K562 (cell line): ENCODE measurements around the gene C2CD2. TPM values are rescaled to one million over a fixed set of nuclear protein-coding genes. Genes with fewer than 3 reads are reported as not detected.

ENCODE experiments used
- ARNT ChIP-seq, 2 experiments: fragments of 450-650 bp; IDR thresholded peaks; 2 replicates each; pipeline ENCODE4 v1.6.1; 2016; ENCODE audit warnings: mild to moderate bottlenecking in 1 of 2
- ESRRA ChIP-seq: fragments of 450-650 bp; IDR thresholded peaks from 2 replicates; pipeline ENCODE4 v1.6.1; 2014; ENCODE audit warnings: low read depth, mild to moderate bottlenecking, moderate library complexity, borderline replicate concordance
- FOXJ2 ChIP-seq: fragments of 200-800 bp; sonication (Bioruptor generic); IDR thresholded peaks from 2 replicates; pipeline ENCODE4 v1.6.1; 2016; ENCODE audit warnings: missing genetic modification characterization, missing compliant biosample characterization
- GATAD2B ChIP-seq: fragments of 450-650 bp; IDR thresholded peaks from 2 replicates; pipeline ENCODE4 v1.6.1; 2017; ENCODE audit warnings: mild to moderate bottlenecking, borderline replicate concordance
- GTF2F1 ChIP-seq: IDR thresholded peaks from 2 replicates; pipeline ENCODE4 v1.6.1; 2011; ENCODE audit warnings: low read depth, low read length, improper control_type of control experiment
- MCM7 ChIP-seq, 2 experiments: fragments of 450-650 bp; IDR thresholded peaks; 2 replicates each; pipeline ENCODE4 v1.6.1; 2016 to 2018
- NFXL1 ChIP-seq: fragments of 450-650 bp; formaldehyde crosslinking; IDR thresholded peaks from 2 replicates; pipeline ENCODE4 v1.4.0; 2021; ENCODE audit warnings: mild to moderate bottlenecking
- NR2C2 ChIP-seq, 2 experiments: fragments of 200-800 bp in 1 of 2; sonication (Bioruptor generic) in 1 of 2; sonication (generic) in 1 of 2; formaldehyde crosslinking in 1 of 2; IDR thresholded peaks; 2 replicates each; pipeline versions ENCODE4 v1.6.1 to v1.8.0; 2016 to 2022; ENCODE audit warnings: mild to moderate bottlenecking in 1 of 2, missing compliant biosample characterization in 1 of 2, missing genetic modification characterization in 1 of 2, missing genetic modification reagents in 1 of 2
- PHF8 ChIP-seq: fragments of 200-600 bp; sonication (generic); IDR thresholded peaks from 2 replicates; pipeline ENCODE4 v1.6.1; 2012; ENCODE audit warnings: mixed run types, mild to moderate bottlenecking, inconsistent platforms, low read length, moderate library complexity, borderline replicate concordance
- POLR2A ChIP-seq: fragments of 450-650 bp; conservative IDR thresholded peaks from 2 replicates; pipeline ENCODE4 v1.6.1; 2016
- RNF2 ChIP-seq: sonication (generic); IDR thresholded peaks from 2 replicates; pipeline ENCODE4 v1.6.1; 2016
- SAP30 ChIP-seq: fragments of 200-600 bp; sonication (generic); IDR thresholded peaks from 2 replicates; pipeline ENCODE4 v1.6.1; 2012; ENCODE audit warnings: borderline replicate concordance, low read depth, mild to moderate bottlenecking, moderate library complexity, low read length, control low read depth, inconsistent platforms; ENCODE audit not compliant: insufficient read depth, poor library complexity, severe bottlenecking
- SIN3A ChIP-seq, 2 experiments: fragments of 150-350 bp in 1 of 2; IDR thresholded peaks; 2 replicates each; pipeline ENCODE4 v1.6.1; 2011 to 2016; ENCODE audit warnings: borderline replicate concordance in 2 of 2, low read depth in 2 of 2, low read length in 2 of 2, mild to moderate bottlenecking in 2 of 2, moderate library complexity in 2 of 2; ENCODE audit not compliant: control insufficient read depth in 1 of 2
- TRIM24 ChIP-seq, 2 experiments: fragments of 450-650 bp; IDR thresholded peaks; 2 replicates each; pipeline ENCODE4 v1.6.1; 2016
- XRCC3 ChIP-seq: fragments of 450-650 bp; IDR thresholded peaks from 2 replicates; pipeline ENCODE4 v1.6.1; 2017; ENCODE audit warnings: mild to moderate bottlenecking, moderate library complexity
- ZFP36 ChIP-seq: fragments of 150-350 bp; IDR thresholded peaks from 2 replicates; pipeline ENCODE4 v1.6.1; 2018; ENCODE audit warnings: low read length, low read depth; ENCODE audit not compliant: partially characterized antibody
- ZNF24 ChIP-seq: fragments of 450-650 bp; IDR thresholded peaks from 2 replicates; pipeline ENCODE4 v1.6.1; 2016
- ZNF431 ChIP-seq: sonication (generic); formaldehyde crosslinking; IDR thresholded peaks from 2 replicates; pipeline ENCODE4 v1.8.0; 2022; ENCODE audit warnings: mild to moderate bottlenecking, missing genetic modification reagents
- ZNF785 ChIP-seq: fragments of 250-450 bp; sonication (Bioruptor Pico); IDR thresholded peaks from 2 replicates; pipeline ENCODE4 v1.4.0; 2020; ENCODE audit warnings: mild to moderate bottlenecking
- polyA plus RNA-seq, 8 experiments: library from polyadenylated mRNA; depleted of rRNA in 4 of 8; stranded (reverse) in 5 of 8; unstranded in 3 of 8; fragments of >200 nt; fragmentation: Nextera tagmentation in 2 of 8; fragmentation: Illumina TruSeq in 1 of 8; extraction: Ambion mirVana in 2 of 8; extraction: Trizol in 1 of 8; gene quantifications; 2 replicates each; pipeline versions ENCODE4 v1.2.1 to v1.2.3, GENCODE V29; 2011 to 2014; ENCODE audit warnings: inconsistent platforms in 1 of 8, missing spikeins in 1 of 8
- total RNA-seq, 7 experiments: library from RNA; depleted of rRNA in 6 of 7; stranded (reverse); fragments of >200 nt in 6 of 7; fragmentation: Illumina TruSeq in 2 of 7; extraction: Trizol in 2 of 7; gene quantifications; 2 replicates each; pipeline versions ENCODE4 v1.2.1 to v1.2.3, GENCODE V29; 2011 to 2021; ENCODE audit warnings: low replicate concordance in 1 of 7
- TF ChIP-seq, protein P1 (sequence below): sonication (generic); formaldehyde crosslinking; IDR thresholded peaks from 2 replicates; pipeline ENCODE4 v1.8.0; 2023; ENCODE audit warnings: mild to moderate bottlenecking, missing genetic modification reagents
- TF ChIP-seq, protein P2 (sequence below): fragments of 250-450 bp; sonication (Bioruptor Pico); IDR thresholded peaks from 2 replicates; pipeline ENCODE4 v1.9.0; 2021; ENCODE audit warnings: mild to moderate bottlenecking, inconsistent platforms

The C2CD2 gene
- total and polyA plus RNA-seq, 9 of the 15 experiments (the other 6 are each of a cell fraction or from before 2014, with no cell fraction given), result 1.3 to 21.6 (median 12.1) TPM

DNA sequence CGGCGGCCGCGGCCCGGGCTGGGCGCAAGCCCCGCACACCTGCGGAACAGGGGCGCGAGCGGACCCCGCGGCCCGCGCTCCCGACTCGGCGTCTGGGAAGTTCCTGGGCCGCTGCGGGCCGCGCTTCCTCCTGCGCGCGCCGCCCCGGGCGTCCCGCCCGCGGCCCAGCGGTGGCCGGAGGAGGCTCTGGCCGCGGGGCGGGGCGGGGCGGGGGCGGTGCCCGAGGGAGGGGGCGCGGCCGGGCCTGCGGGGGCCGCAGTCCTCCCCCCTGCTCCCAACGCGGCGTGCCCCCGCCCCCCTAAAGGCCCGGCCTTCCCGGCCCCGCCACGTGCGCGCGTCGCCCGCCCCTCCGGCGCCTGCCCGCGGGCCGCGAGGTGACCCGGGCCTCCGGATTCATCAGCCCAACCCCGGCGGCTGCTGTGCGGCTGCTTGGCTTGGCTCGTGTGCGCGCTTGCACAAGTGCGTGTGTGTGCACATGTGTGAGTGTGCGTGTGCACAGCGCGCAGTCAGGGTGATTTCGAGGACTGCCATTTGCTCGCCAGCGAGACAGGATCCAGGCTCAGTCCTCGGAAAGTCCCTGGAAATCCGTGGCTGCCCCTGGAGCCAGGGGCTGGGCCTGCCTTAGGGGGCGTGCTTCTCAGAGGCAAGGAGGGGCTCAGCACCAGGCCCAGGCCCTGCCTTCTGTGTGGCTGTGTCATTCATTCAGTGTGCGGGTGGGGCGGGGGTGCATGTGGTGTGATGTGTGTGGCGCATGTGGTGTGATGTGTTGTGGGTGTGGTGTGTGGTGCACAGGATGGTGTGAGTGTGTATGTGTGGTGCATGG is at the start of gene C2CD2 (continued):
- TF ChIP-seq, protein P1, sequence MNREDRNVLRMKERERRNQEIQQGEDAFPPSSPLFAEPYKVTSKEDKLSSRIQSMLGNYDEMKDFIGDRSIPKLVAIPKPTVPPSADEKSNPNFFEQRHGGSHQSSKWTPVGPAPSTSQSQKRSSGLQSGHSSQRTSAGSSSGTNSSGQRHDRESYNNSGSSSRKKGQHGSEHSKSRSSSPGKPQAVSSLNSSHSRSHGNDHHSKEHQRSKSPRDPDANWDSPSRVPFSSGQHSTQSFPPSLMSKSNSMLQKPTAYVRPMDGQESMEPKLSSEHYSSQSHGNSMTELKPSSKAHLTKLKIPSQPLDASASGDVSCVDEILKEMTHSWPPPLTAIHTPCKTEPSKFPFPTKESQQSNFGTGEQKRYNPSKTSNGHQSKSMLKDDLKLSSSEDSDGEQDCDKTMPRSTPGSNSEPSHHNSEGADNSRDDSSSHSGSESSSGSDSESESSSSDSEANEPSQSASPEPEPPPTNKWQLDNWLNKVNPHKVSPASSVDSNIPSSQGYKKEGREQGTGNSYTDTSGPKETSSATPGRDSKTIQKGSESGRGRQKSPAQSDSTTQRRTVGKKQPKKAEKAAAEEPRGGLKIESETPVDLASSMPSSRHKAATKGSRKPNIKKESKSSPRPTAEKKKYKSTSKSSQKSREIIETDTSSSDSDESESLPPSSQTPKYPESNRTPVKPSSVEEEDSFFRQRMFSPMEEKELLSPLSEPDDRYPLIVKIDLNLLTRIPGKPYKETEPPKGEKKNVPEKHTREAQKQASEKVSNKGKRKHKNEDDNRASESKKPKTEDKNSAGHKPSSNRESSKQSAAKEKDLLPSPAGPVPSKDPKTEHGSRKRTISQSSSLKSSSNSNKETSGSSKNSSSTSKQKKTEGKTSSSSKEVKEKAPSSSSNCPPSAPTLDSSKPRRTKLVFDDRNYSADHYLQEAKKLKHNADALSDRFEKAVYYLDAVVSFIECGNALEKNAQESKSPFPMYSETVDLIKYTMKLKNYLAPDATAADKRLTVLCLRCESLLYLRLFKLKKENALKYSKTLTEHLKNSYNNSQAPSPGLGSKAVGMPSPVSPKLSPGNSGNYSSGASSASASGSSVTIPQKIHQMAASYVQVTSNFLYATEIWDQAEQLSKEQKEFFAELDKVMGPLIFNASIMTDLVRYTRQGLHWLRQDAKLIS, result no peak
- TF ChIP-seq FOXJ2 (tag) (no peak), SIN3A (IDR thresholded peaks at IDR 0.05; ENCODE audit: borderline replicate concordance in 2 of 2, control insufficient read depth in 1 of 2, low read depth in 2 of 2, low read length in 2 of 2) (peak; percentile 69 to 74; a peak in 2 of 4 replicates), GATAD2B (no peak; the same call in 1 of the 2 replicates), TRIM24 (IDR thresholded peaks at IDR 0.05) (no peak; a peak in 1 of 4 replicates), GTF2F1 (no peak), PHF8 (peak; percentile 82; the same call in 1 of the 2 replicates), NR2C2 (CRISPR knock-in tag; IDR thresholded peaks at IDR 0.05) (no peak), NR2C2 (tag; IDR thresholded peaks at IDR 0.05) (peak; percentile 56), NFXL1 (no peak), RNF2 (peak; percentile 39; the same call in 1 of the 2 replicates), ARNT (IDR thresholded peaks at IDR 0.05) (peak in 1 of 2 experiments; percentile 41; a peak in 1 of 4 replicates), ESRRA (no peak; the same call in 1 of the 2 replicates), SAP30 (no peak), ZNF785 (no peak), MCM7 (IDR thresholded peaks at IDR 0.05) (no peak), ZFP36 (no peak), ZNF24 (0 out of 2 replicates have a peak, but pooled peaks have one; percentile 26), ZNF431 (CRISPR knock-in tag) (no peak), POLR2A (no peak; the same call in 1 of the 2 replicates), XRCC3 (no peak)
- TF ChIP-seq, protein P2, sequence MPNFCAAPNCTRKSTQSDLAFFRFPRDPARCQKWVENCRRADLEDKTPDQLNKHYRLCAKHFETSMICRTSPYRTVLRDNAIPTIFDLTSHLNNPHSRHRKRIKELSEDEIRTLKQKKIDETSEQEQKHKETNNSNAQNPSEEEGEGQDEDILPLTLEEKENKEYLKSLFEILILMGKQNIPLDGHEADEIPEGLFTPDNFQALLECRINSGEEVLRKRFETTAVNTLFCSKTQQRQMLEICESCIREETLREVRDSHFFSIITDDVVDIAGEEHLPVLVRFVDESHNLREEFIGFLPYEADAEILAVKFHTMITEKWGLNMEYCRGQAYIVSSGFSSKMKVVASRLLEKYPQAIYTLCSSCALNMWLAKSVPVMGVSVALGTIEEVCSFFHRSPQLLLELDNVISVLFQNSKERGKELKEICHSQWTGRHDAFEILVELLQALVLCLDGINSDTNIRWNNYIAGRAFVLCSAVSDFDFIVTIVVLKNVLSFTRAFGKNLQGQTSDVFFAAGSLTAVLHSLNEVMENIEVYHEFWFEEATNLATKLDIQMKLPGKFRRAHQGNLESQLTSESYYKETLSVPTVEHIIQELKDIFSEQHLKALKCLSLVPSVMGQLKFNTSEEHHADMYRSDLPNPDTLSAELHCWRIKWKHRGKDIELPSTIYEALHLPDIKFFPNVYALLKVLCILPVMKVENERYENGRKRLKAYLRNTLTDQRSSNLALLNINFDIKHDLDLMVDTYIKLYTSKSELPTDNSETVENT (CRISPR knock-in tag), result peak; percentile 69
